Panc1 (cell line): ENCODE results near the gene ATXN2.
"Not testable (repeated sequence)": the region's sequence is repeated elsewhere in the genome, so short reads cannot be mapped to it uniquely, and the experiment has no call there.

Experiments used
- CTCF ChIP-seq: fragments of 450-650 bp; IDR thresholded peaks from 2 replicates; pipeline ENCODE4 v1.5.1; 2017; ENCODE audit warnings: mild to moderate bottlenecking
- POLR2AphosphoS5 ChIP-seq: IDR thresholded peaks from 2 replicates; pipeline ENCODE4 v1.6.1; 2012; ENCODE audit warnings: mild to moderate bottlenecking, low read depth, low read length, moderate library complexity
- REST ChIP-seq, 2 experiments: IDR thresholded peaks; 2 replicates each; pipeline ENCODE4 v1.6.1; 2011 to 2012; ENCODE audit warnings: low read depth in 2 of 2, control low read depth in 1 of 2, low read length in 1 of 2, mild to moderate bottlenecking in 1 of 2, moderate library complexity in 1 of 2; ENCODE audit not compliant: insufficient read depth in 1 of 2
- SIN3A ChIP-seq: IDR thresholded peaks from 2 replicates; pipeline ENCODE4 v1.6.1; 2012; ENCODE audit warnings: low read depth, mild to moderate bottlenecking, low read length, moderate library complexity, borderline replicate concordance; ENCODE audit not compliant: insufficient read depth

GRCh38 chr12:111492979-111493378 lies 106.1 kb downstream of the ATXN2 start:
- TF ChIP-seq CTCF; SIN3A; POLR2AphosphoS5; REST (IDR thresholded peaks at IDR 0.05; ENCODE audit: insufficient read depth in 1 of 2, low read depth in 2 of 2, low read length in 1 of 2): not testable (repeated sequence)
